Effector memory CD8-positive, alpha-beta T cell (primary cell): ENCODE results near the gene SLC2A8.
A peak's percentile ranks its signal among the peaks of the same experiment; 100 is the strongest.

ENCODE experiments used
- ATAC-seq: fragments of 150-1000 bp; cut with Tn5 transposase; replicated peaks from 2 replicates; pipeline ENCODE4 v1.10.0; 2021; ENCODE audit warnings: mild to moderate bottlenecking, moderate library complexity
- DNase-seq, 3 experiments: peaks; one replicate each; pipeline ENCODE4 v3.0.0; 2021
- H3K27ac Mint-ChIP-seq, 2 donors: one replicate each; pipeline ENCODE4 v1.8.0; 2022; ENCODE audit warnings: mild to moderate bottlenecking in 2 of 2, mixed read lengths in 2 of 2, moderate library complexity in 2 of 2
- H3K27me3 Mint-ChIP-seq, 2 donors: one replicate each; pipeline ENCODE4 v1.8.0; 2022; ENCODE audit warnings: mixed read lengths in 2 of 2
- H3K36me3 Mint-ChIP-seq: one replicate; pipeline ENCODE4 v1.8.0; 2022; ENCODE audit warnings: mild to moderate bottlenecking, moderate library complexity, mixed read lengths; ENCODE audit not compliant: insufficient read depth
- H3K4me1 Mint-ChIP-seq, 2 donors: one replicate each; pipeline ENCODE4 v1.8.0; 2022; ENCODE audit warnings: low read depth in 2 of 2, mixed read lengths in 2 of 2
- H3K4me3 Mint-ChIP-seq, 2 donors: one replicate each; pipeline ENCODE4 v1.8.0; 2022; ENCODE audit warnings: mild to moderate bottlenecking in 2 of 2, mixed read lengths in 2 of 2, moderate library complexity in 2 of 2
- H3K9me3 Mint-ChIP-seq, 2 donors: one replicate each; pipeline ENCODE4 v1.8.0; 2022; ENCODE audit warnings: mixed read lengths in 2 of 2

SLC2A8 gene

DNA sequence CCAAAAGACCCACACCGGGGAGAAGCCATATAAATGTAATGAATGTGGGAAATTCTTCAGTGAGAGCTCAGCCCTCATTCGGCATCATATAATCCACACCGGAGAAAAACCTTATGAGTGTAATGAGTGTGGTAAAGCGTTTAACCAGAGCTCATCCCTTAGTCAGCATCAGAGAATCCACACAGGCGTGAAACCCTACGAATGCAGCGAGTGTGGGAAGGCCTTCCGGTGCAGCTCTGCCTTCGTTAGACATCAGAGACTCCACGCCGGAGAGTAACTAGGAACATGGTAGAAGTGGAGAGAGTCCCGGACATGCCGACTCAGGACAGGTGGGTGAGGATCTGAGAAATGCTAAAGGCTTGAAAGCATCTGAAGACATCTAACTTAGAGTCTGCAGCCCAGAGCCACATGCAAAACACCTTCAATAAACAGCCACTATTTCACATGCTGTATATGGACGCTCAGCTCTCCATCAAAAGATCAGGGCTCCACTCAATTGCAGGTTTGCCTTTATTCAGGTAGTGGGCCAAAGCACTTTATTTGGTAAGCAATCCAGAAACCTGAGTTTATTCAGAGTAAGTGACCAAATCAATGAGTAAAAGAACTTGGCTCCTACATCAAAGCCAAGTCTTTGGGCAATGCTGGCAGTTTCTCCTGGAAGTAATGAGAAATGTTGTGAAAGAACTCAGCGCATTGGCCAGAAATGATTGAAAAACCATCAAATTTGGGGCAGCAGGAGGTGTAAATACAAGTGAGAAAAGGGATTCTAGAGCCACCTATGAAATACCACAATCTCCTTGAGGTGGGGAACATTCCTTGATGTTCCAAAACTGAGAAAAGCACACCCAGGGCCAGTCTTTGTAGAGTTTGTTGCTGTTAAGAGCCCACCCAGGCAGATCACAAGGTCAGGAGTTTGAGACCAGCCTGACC lies 48.2 kb downstream of the SLC2A8 start:
- ATAC-seq (no peak), DNase-seq (no peak)
- H3K36me3 Mint-ChIP-seq, result peaks cover 95% of the 10 kb centered on the region
- peak overlapping the region in 1 of 2 donors; percentile 89 for H3K27ac Mint-ChIP-seq
- H3K9me3 Mint-ChIP-seq, result no peaks in the 10 kb centered on the region
- no peaks in the 10 kb centered on the region for H3K27me3 Mint-ChIP-seq
- peaks cover 21 to 25% of the 10 kb centered on the region in 2 donors for H3K4me1 Mint-ChIP-seq
- no peak overlapping the region for H3K4me3 Mint-ChIP-seq

DNA sequence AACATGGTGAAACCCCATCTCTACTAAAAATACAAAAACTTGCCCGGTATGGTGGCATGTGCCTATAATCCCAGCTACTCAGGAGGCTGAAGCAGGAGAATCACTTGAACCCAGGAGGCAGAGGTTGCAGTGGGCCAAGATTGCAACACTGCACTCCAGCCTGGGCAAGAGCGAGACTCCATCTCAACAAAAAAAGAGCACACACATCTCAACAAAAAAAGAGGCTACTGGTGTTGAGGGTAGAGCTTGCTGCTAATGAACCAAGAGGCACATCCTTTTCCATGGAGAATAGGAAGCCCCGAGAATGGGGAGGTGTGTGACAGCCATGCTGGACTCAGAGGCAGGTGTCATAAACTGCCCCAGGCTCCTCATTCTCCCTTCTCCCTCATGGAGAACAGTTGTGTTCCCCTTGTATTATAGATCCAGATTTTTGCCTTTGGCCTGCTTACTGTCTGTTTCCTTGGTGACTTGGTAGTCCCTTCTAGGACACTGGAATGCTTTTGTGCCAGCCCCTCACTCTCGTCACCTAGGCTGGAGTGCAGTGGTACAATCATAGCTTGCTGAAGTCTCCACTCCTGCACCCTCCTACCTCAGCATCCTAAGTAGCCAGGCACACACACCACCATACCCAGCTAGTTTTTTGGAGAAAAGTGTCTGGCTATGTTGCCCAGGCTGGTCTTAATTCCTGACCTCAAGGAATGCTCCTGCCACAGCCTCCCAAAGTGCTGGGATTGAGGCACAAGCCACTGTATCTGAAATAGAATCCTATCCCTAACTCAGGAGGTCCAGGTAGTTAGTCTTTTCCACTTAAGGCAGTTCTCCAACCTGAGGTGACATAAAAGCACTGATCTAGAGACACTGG lies 49.1 kb downstream of the SLC2A8 start:
- peaks cover 27 to 28% of the 10 kb centered on the region in 2 donors for H3K4me1 Mint-ChIP-seq
- no peak overlapping the region for H3K4me3 Mint-ChIP-seq
- H3K36me3 Mint-ChIP-seq, result peaks cover 95% of the 10 kb centered on the region
- no peak for ATAC-seq
- H3K27ac Mint-ChIP-seq, result peak overlapping the region in 1 of 2 donors; percentile 89
- no peak for DNase-seq
- no peaks in the 10 kb centered on the region for H3K9me3 Mint-ChIP-seq
- H3K27me3 Mint-ChIP-seq, result no peaks in the 10 kb centered on the region

DNA sequence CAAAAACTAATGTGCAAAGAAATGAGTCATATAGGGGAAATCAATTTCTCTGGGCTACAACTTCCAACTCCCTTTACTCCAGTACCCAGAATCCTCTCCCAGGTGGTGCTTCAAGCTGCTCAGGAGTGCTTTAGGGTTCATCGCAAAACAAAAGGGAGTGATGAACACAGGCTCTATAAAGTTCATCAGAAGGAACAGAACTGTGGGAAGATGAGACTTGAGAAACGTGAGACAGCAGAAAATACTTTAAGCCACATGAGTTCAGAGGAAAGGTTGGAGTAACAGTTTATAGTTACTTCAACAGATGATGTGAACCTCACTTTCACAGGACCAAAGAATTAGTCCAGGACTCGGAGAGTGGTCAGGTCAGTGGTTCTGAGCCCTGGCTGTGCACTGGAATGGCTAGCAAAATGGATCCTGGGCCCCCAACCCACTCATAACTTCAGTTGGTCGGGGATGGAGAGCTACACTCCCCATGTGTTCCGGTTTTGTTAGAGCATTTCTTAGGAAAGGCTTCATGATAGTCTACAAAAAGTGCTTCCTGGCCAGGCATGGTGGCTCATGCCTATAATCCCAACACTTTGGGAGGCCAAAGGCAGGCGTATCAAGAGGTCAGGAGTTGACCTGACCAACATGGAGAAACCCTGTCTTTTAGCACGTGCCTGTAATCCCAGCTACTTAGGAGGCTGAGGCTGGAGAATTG lies 49.9 kb downstream of the SLC2A8 start:
- ATAC-seq (no peak), DNase-seq (no peak)
- no peaks in the 10 kb centered on the region for H3K9me3 Mint-ChIP-seq
- peak overlapping the region in 1 of 2 donors; percentile 98 for H3K27ac Mint-ChIP-seq
- H3K36me3 Mint-ChIP-seq, result peaks cover 94% of the 10 kb centered on the region
- H3K4me3 Mint-ChIP-seq, result no peak overlapping the region
- no peaks in the 10 kb centered on the region for H3K27me3 Mint-ChIP-seq
- H3K4me1 Mint-ChIP-seq, result peaks cover 29 to 35% of the 10 kb centered on the region in 2 donors

DNA sequence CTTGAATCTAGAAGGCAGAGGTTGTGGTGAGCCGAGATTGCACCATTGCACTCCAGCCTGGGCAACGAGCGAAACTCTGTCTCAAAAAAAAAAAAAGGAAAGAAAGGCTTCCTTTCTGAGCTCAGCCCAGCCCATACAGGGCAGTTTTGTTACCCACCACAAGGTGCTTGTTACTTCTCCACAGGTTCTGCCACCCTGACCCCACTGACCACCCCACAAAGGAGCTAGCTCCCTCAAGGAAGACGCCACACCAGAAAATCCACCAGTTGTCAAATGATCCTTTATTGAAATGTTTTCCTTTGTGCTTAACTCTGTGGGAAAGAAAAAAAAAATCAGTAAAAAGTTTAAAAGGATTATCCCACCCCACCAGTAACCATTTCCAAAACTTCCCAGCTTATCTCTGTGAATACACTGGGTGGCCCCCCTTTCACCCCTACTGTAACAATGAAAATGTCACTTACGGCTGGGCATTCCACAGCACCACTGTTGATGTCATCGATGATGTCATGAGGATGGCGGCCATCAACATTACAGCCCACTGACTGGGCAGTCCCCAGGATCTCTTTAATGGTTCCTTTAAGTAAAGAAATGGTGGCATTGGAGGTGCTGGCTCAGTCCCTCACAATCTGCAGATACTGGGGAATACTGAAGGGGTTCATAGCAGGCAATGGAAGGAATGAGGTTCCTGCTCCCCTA lies 50.6 kb downstream of the SLC2A8 start:
- Mint-ChIP-seq H3K36me3 (peaks cover 91% of the 10 kb centered on the region), H3K4me1 (peaks cover 33 to 39% of the 10 kb centered on the region in 2 donors), H3K27ac (peak overlapping the region; percentile 97 to 98), H3K9me3 (no peaks in the 10 kb centered on the region), H3K27me3 (no peaks in the 10 kb centered on the region), H3K4me3 (no peak overlapping the region)
- no peak for DNase-seq
- no peak for ATAC-seq

DNA sequence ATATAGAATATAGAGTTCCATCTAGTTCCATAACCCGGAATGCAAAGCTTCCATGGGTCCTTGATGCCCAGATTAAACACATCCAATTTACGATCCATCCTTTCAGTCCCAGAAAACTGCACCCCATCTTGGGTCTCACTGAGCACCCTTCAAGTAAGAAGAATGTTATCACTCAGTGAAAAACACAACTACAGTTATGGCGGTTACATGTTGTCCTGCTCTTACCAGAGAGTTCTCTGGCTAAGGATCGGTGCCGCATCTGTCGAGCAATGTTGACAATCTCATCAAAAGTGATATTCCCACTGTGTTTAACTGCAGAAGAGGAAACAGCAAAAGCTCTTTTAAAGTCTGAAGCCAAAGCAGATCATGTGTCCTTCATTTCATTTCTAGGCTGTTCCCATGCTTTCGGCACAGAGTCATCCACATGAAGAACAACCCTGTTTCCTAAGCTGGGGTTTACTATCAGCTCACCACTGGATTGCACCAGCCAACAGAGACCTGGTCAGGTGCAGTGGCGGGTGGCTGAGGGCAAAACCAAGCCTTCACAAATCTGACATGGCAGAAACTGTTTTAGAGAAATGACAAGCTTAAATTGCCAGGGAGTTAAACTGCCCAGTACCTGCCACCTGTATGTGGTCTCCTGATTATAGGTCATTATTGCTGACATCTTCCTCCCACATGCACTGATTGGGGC lies 51.3 kb downstream of the SLC2A8 start:
- Mint-ChIP-seq H3K27me3 (no peaks in the 10 kb centered on the region), H3K27ac (peak overlapping the region; percentile 97 to 98), H3K36me3 (peaks cover 85% of the 10 kb centered on the region), H3K4me3 (peak overlapping the region; percentile 93 to 95), H3K4me1 (peaks cover 35 to 39% of the 10 kb centered on the region in 2 donors), H3K9me3 (no peaks in the 10 kb centered on the region)
- DNase-seq, result no peak
- ATAC-seq, result no peak

DNA sequence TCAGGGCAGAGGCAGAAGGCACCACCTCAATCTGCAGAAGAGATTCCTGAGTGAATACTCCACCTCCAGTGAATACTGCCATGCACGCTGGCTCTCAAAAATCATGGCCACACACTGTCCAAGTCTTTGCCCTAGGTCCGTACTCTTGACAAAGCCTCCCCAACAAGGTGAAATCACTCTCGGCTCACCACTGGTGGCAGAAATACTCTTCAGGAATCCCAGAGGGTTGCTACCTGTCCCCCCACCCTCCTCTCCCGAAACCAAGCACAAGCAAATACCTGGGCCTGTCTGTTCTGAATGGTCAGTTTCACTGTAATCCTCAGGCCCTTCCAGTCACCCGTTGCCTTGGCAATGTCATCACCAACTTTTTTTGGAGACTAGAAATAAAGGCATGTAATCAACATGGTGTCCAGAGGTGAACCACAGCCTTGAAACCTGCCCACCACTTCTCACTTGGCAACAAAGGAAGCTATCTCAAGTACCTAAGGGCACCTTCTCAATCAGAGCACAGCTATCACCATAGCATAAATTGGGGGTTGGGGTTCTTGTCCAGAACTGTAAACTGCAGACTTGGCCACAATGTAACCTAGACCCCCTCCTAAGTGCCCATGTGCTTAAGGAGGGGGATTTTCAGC lies 52.5 kb downstream of the SLC2A8 start:
- ATAC-seq, result no peak
- Mint-ChIP-seq H3K9me3 (no peaks in the 10 kb centered on the region), H3K4me1 (peaks cover 35 to 39% of the 10 kb centered on the region in 2 donors), H3K27me3 (no peaks in the 10 kb centered on the region), H3K27ac (peak overlapping the region; percentile 97 to 98), H3K36me3 (peaks cover 73% of the 10 kb centered on the region), H3K4me3 (peak overlapping the region; percentile 93 to 95)
- no peak for DNase-seq

DNA sequence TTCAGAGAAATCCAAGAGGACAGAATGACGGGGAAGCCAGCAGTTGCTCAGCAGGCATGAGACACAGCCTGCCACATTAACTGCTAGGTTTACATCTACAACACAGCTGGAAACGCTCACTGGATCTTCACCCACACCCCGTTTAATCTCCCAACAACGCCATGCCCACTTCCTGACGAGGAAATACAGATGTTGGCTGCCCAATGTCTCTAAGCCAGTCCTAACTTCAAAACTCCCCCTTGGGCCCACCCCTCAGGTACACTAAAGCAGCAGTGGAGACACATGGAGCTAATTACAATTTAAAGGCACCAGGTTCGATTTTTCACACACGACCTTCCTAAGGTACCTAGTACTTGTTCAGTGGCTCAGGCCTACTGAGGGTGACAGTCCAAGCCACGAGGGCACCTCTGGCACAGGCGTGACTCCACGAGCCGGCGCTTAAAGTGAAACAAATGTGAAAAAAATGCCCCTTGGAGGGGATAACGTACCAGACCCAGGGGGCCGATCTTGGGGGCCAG lies 53.3 kb downstream of the SLC2A8 start:
- Mint-ChIP-seq H3K4me3 (peak overlapping the region; percentile 93 to 95), H3K9me3 (no peaks in the 10 kb centered on the region), H3K36me3 (peaks cover 65% of the 10 kb centered on the region), H3K4me1 (peaks cover 33 to 39% of the 10 kb centered on the region in 2 donors), H3K27ac (peak overlapping the region; percentile 97 to 98), H3K27me3 (no peaks in the 10 kb centered on the region)
- DNase-seq (peak in 1 of 3 experiments; percentile 15), ATAC-seq (peak; percentile 12)

DNA sequence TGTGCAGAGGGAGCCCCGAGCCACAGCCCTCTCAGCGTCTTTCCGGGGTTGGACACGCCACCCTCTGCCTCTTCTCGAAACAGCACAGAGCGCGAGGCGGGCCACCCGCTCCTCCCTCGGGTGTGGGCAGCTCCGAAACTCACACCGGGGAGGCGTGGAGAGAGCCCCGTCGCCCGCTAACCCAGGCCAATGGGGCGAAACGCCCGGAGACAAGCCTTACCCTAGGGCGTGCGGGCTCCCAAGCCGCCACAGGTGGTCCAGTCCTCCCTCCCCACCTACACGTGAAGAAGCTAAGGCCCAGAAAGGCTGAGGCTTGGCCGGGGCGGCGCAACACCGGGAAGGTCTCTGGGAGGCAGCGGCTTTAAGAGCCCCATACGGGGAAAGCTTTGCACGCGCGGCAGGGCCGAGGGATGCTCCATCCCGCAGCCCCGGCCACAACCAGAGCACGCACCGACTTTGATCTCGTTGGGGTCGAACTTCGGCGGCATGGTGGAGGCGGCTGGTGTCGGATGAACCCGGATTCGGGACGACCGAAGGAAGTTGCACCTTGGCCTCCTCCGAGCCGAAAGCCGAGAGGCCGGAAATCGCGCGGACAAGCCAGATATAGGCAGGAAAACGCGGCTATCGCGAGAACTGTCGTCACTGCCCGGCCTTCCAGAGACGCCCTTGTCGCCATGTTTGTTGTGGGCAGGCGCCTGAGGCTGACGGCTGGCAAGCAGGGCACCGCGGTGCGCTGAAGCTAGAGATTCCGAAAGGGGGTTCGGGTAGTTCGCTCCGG lies 54.0 kb downstream of the SLC2A8 start, which contains the start of the genes LRSAM1 and RPL12:
Gene LRSAM1, plus strand, starts transcription at position 681 of the 778 bp plus-strand sequence. CDS start 3,018 bp downstream, outside the sequence.
Gene RPL12, minus strand, starts transcription at position 577 of the 778 bp plus-strand sequence. Its CDS starts 89 bp downstream, at position 488.
- Mint-ChIP-seq H3K27me3 (no peaks in the 10 kb centered on the region), H3K36me3 (peaks cover 59% of the 10 kb centered on the region), H3K4me1 (peaks cover 33 to 39% of the 10 kb centered on the region in 2 donors), H3K9me3 (no peaks in the 10 kb centered on the region), H3K27ac (peak within 1 kb of the TSS; percentile 97 to 98), H3K4me3 (peak within 1 kb of the TSS; percentile 93 to 95)
- ATAC-seq (peak; percentile 83), DNase-seq (peak; percentile 99 to 100 (median 100))

DNA sequence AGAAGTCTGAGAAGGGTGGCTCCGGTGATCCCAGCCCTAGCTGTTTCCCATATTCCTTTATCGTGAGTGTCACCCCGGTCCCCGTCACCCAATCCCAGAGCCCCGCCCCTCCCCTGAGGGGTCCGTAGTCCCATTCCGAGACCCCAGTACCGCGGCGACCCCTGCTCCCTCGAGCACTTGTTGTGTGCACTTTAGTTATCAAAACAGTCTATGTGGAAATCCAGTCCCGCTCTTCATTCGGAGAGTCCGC lies 54.6 kb downstream of the SLC2A8 start:
- Mint-ChIP-seq H3K27me3 (no peaks in the 10 kb centered on the region), H3K27ac (peak overlapping the region; percentile 97 to 98), H3K4me3 (peak overlapping the region; percentile 93 to 95), H3K36me3 (peaks cover 54% of the 10 kb centered on the region), H3K4me1 (peaks cover 33 to 39% of the 10 kb centered on the region in 2 donors), H3K9me3 (no peaks in the 10 kb centered on the region)
- no peak for ATAC-seq
- DNase-seq, result peak in 1 of 3 experiments; percentile 10

DNA sequence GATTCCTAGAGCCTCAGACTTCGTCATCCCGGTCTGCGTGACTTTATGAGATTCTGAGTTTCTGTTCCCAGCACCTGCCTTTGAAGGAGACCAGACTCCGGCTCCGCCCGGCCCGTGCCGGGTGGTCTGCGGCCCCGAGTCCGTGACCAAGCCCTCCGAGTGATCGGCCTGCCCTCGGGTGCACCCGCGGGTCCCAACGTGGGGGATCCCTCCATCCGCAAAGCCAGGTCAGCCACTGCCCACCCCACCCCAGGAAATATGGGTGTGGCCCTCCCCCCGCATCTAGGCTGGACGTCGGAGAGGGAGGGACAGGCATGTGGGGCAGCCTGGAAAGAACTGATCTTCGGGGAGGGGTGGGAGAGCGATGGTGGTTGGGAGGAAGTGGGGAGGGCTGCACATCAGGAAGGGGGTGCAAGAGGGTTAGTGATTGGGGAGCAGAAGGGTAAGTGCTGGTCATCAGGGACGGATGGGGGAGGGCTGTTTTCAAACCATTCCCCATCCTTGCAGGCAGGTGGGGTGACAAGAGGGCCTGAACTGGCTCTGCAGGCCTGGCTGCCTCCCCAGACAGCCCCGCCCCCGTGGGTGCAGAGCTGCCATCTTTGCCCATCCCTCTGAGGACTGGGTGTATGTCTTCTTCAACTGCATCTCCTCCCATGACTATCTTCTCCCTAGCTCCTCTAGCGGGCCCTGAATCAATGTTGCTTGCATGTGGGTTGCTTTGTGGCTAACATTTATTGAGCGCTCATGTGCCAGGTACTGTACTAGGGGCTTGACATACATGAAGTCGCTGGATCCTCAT lies 55.1 kb downstream of the SLC2A8 start:
- Mint-ChIP-seq H3K4me3 (peak overlapping the region; percentile 93 to 95), H3K9me3 (no peaks in the 10 kb centered on the region), H3K27ac (peak overlapping the region; percentile 97 to 98), H3K27me3 (no peaks in the 10 kb centered on the region), H3K4me1 (peaks cover 33 to 39% of the 10 kb centered on the region in 2 donors), H3K36me3 (peaks cover 49% of the 10 kb centered on the region)
- peak; percentile 7 for ATAC-seq
- peak; percentile 28 to 40 (median 33) for DNase-seq
